Esophagus muscularis mucosa (tissue), 4 donors: ENCODE measurements around the gene MBD3L3.
"Not testable (repeated sequence)": the region's sequence is repeated elsewhere in the genome, so short reads cannot be mapped to it uniquely, and the experiment has no call there.

Experiments
- EP300 ChIP-seq: sonication (generic); formaldehyde crosslinking; IDR thresholded peaks from one replicate; pipeline ENCODE4 v1.6.1; 2017; ENCODE audit warnings: antibody characterized with exemption
- POLR2A ChIP-seq: fragments of 450-650 bp; IDR thresholded peaks from one replicate; pipeline ENCODE4 v1.6.1; 2017; ENCODE audit warnings: antibody characterized with exemption, moderate library complexity, mild to moderate bottlenecking, low read depth
- POLR2AphosphoS5 ChIP-seq, 2 donors: sonication (generic); formaldehyde crosslinking; IDR thresholded peaks; one replicate each; pipeline ENCODE4 v1.6.1; 2017; ENCODE audit warnings: antibody characterized with exemption in 2 of 2
- TF ChIP-seq, protein P1 (sequence below), 3 experiments: fragments of 200-600 bp in 2 of 3; fragments of 450-650 bp in 1 of 3; sonication (generic) in 2 of 3; IDR thresholded peaks; one replicate each; pipeline ENCODE4 v1.5.1; 2017 to 2019; ENCODE audit warnings: antibody characterized with exemption in 3 of 3, mild to moderate bottlenecking in 2 of 3, moderate library complexity in 1 of 3

DNA sequence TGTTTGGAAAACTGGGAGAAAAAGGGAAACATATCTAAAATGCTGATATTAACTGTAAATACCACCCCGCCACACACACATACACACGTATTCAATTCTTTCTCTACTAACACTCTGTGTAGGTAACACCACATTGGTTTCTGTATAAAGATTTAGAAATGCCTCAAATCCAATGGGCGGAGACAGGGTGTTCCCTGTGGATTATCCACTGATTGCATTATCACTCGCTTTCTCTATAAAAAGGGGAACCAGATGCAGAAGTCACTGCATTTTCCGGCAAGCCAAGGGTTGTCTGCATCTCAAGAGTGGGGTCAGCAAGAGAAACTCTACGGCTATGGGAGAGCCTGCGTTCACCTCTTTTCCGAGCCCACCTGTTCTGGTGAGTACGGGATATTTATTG is 28.2 kb downstream of the MBD3L3 start, which contains the start of gene MBD3L5:
- TF ChIP-seq, protein P1, sequence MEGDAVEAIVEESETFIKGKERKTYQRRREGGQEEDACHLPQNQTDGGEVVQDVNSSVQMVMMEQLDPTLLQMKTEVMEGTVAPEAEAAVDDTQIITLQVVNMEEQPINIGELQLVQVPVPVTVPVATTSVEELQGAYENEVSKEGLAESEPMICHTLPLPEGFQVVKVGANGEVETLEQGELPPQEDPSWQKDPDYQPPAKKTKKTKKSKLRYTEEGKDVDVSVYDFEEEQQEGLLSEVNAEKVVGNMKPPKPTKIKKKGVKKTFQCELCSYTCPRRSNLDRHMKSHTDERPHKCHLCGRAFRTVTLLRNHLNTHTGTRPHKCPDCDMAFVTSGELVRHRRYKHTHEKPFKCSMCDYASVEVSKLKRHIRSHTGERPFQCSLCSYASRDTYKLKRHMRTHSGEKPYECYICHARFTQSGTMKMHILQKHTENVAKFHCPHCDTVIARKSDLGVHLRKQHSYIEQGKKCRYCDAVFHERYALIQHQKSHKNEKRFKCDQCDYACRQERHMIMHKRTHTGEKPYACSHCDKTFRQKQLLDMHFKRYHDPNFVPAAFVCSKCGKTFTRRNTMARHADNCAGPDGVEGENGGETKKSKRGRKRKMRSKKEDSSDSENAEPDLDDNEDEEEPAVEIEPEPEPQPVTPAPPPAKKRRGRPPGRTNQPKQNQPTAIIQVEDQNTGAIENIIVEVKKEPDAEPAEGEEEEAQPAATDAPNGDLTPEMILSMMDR (IDR thresholded peaks at IDR 0.05) = not testable (repeated sequence)
- TF ChIP-seq POLR2A; POLR2AphosphoS5 (IDR thresholded peaks at IDR 0.05); EP300: not testable (repeated sequence)
